ENCODE results near the gene PLPP4. TPM values are rescaled to one million over a fixed set of nuclear protein-coding genes. Genes with fewer than 3 reads are reported as not detected.

PLPP4 gene
- total RNA-seq, 1 donor from 2014 or later: not detected

DNA sequence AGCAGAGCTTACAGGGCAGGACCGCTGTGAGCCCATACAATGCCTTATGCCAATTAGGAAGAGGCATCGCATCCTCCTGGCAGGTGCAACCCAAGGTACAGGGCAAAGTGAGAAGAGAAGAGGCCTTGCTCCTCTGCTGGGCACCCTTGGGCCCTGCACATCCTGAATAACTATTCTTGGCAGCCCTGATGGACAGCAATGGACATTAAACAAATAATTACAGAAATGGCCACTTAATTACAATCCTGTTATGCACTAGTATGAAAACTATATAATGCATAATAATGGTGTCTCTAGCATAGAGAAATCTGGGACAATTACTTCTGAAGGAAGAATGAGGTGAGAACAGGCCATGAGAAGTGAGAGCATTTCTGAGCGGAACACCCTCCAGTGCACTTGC, 83.5 kb downstream of the PLPP4 start:
- no peak for DNase-seq (ENCODE audit: low spot score in 2 of 2)
- Histone ChIP-seq H3K27me3 (no peaks in the 10 kb centered on the region), H3K4me1 (no peaks in the 10 kb centered on the region), H3K27ac (no peak overlapping the region), H3K4me3 (no peak overlapping the region), H3K9me3 (no peaks in the 10 kb centered on the region), H3K36me3 (no peaks in the 10 kb centered on the region)
- TF ChIP-seq, protein P1, sequence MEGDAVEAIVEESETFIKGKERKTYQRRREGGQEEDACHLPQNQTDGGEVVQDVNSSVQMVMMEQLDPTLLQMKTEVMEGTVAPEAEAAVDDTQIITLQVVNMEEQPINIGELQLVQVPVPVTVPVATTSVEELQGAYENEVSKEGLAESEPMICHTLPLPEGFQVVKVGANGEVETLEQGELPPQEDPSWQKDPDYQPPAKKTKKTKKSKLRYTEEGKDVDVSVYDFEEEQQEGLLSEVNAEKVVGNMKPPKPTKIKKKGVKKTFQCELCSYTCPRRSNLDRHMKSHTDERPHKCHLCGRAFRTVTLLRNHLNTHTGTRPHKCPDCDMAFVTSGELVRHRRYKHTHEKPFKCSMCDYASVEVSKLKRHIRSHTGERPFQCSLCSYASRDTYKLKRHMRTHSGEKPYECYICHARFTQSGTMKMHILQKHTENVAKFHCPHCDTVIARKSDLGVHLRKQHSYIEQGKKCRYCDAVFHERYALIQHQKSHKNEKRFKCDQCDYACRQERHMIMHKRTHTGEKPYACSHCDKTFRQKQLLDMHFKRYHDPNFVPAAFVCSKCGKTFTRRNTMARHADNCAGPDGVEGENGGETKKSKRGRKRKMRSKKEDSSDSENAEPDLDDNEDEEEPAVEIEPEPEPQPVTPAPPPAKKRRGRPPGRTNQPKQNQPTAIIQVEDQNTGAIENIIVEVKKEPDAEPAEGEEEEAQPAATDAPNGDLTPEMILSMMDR (IDR thresholded peaks at IDR 0.05): no peak
- intact Hi-C loops (cut with DNase I): no loop called here

DNA sequence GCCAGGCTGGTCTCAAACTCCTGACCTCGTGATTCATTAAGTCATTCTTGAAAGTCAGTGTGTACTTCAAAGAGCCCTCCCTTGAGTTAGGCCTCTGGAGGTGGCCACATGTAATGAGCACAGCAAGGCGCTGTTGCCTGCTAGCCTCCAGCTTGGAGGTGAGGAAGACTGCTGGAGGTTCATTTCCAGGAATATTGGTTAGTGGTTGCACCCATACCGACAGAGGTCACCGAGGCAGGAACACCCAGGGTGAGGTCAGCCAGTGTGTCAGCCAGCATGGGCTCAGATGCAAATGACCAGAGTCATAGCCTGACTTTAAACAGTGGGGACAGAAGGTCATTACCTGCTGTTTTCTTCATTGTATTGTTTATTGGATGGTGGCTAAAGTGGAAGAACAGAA, 85.0 kb downstream of the PLPP4 start:
- Histone ChIP-seq H3K27ac (no peak overlapping the region), H3K9me3 (no peaks in the 10 kb centered on the region), H3K4me3 (no peak overlapping the region), H3K36me3 (no peaks in the 10 kb centered on the region), H3K27me3 (no peaks in the 10 kb centered on the region), H3K4me1 (no peaks in the 10 kb centered on the region)
- no peak for DNase-seq (ENCODE audit: low spot score in 2 of 2)
- TF ChIP-seq, protein P1 (IDR thresholded peaks at IDR 0.05): no peak
- intact Hi-C loops (cut with DNase I): no loop called here

DNA sequence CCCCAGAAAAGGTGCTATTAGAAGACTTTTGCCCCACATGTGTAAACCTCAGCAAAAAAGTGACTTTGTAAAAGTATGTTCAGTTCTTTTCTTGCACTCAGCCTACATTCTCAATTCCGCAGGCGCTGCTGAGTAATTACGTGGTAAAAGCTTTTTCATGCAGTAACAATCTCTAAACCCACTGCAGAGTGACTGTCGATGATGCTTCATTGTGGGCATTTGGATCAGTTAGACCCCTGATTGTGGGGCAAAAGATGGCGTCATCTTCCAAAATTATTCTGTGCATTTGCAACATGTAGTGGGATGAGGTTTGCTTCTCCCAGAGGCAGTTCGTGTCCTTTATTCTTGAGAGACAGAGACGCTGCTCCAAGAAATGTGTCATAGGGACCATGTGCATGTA, 85.6 kb downstream of the PLPP4 start:
- Histone ChIP-seq H3K4me1 (no peaks in the 10 kb centered on the region), H3K4me3 (no peak overlapping the region), H3K27me3 (no peaks in the 10 kb centered on the region), H3K36me3 (no peaks in the 10 kb centered on the region), H3K27ac (no peak overlapping the region), H3K9me3 (no peaks in the 10 kb centered on the region)
- TF ChIP-seq, protein P1 (IDR thresholded peaks at IDR 0.05): no peak
- no peak for DNase-seq (ENCODE audit: low spot score in 2 of 2)
- intact Hi-C loops (cut with DNase I): no loop called here

DNA sequence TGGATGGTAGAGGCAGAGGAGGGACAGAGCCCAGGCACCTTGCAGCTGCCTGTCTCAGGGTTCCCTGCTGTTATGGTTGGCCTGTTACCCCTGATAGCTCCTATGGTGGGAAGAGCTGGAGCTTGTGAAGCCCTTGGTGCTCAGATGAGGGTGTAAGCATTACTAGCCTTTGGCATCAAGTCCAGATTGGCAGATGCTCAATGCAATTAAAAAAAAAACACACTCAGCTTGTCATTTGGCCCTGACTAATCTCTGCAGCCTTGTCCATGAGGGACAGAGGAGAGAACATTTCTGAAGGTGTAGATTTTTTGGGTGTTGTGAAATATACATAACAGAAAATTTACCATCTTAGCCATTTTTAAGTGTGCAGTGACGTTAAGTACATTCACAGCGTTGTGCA, 86.3 kb downstream of the PLPP4 start:
- intact Hi-C loops (cut with DNase I): no loop called here
- no peak overlapping the region for H3K27ac ChIP-seq
- H3K27me3 ChIP-seq: no peaks in the 10 kb centered on the region
- DNase-seq (ENCODE audit: low spot score in 2 of 2): no peak
- TF ChIP-seq, protein P1 (IDR thresholded peaks at IDR 0.05): no peak
- no peak overlapping the region for H3K4me3 ChIP-seq
- no peaks in the 10 kb centered on the region for H3K36me3 ChIP-seq
- H3K9me3 ChIP-seq: no peaks in the 10 kb centered on the region
- H3K4me1 ChIP-seq: no peaks in the 10 kb centered on the region

DNA sequence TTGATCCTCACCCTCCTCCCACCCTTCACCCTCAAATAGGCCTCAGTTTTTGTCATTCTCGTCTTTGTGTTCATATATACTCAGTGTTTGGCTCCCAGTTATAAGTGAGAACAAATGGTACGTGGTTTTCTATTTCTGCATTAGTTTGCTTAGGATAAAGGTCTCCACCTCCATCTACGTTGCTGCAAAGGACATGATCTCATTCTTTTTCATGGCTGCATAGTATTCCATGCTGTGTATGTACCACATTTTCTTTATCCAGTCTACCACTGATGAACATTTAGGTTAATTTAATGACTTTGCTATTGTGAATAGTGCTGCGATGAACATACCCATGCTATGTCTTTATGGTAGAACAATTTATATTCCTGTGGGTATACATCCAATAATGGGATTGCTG, 91.2 kb downstream of the PLPP4 start:
- Histone ChIP-seq H3K9me3 (no peaks in the 10 kb centered on the region), H3K4me3 (no peak overlapping the region), H3K27ac (no peak overlapping the region), H3K27me3 (no peaks in the 10 kb centered on the region), H3K36me3 (no peaks in the 10 kb centered on the region), H3K4me1 (no peaks in the 10 kb centered on the region)
- TF ChIP-seq, protein P1 (IDR thresholded peaks at IDR 0.05): no peak
- DNase-seq (ENCODE audit: low spot score in 2 of 2): no peak
- intact Hi-C loops (cut with DNase I): no loop called here

DNA sequence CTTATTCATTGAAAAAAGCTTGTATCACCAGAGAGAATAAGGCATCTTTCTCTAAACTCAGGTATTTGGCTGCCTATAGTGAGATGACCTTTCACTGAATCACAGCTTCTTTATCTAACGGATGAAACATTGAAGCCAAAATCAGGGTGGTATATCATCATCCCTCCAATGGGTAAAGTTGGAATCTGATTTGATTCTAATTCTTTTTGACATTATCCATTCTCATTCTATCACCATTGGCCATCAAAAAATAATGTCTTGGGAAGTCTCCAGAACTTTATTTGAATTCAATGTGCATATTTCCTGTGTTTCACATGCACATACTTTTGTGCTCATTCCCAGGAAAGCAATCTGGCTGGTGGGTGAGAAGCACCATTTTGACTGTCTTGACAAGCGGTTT, 95.2 kb downstream of the PLPP4 start:
- TF ChIP-seq, protein P1 (IDR thresholded peaks at IDR 0.05): no peak
- H3K9me3 ChIP-seq: no peaks in the 10 kb centered on the region
- no peak overlapping the region for H3K4me3 ChIP-seq
- no peaks in the 10 kb centered on the region for H3K27me3 ChIP-seq
- intact Hi-C loops (cut with DNase I): no loop called here
- no peaks in the 10 kb centered on the region for H3K4me1 ChIP-seq
- H3K27ac ChIP-seq: no peak overlapping the region
- no peaks in the 10 kb centered on the region for H3K36me3 ChIP-seq
- DNase-seq (ENCODE audit: low spot score in 2 of 2): no peak
